HG03521 (cell line): Measurements from ENCODE around the gene IL4R.
A peak's percentile ranks its signal among the peaks of the same experiment; 100 is the strongest.
"Not testable (repeated sequence)": the region's sequence is repeated elsewhere in the genome, so short reads cannot be mapped to it uniquely, and the experiment has no call there.

ENCODE experiments used
- ATAC-seq: cut with Tn5 transposase; IDR thresholded peaks from one replicate; pipeline ENCODE4 v1.9.1; 2021; ENCODE audit warnings: mild to moderate bottlenecking, moderate library complexity; ENCODE audit not compliant: unreplicated experiment

Gene IL4R

GRCh38 chr16:27377666-27378485, 64.1 kb downstream of the IL4R start:
- ATAC-seq: no peak

GRCh38 chr16:27378871-27379481, 65.2 kb downstream of the IL4R start:
- ATAC-seq: no peak

- ATAC-seq: no peak
Observed at GRCh38 chr16:27379919-27380318, 66.1 kb downstream of the IL4R start.

GRCh38 chr16:27381236-27381635, 67.5 kb downstream of the IL4R start:
- no peak for ATAC-seq

- no peak for ATAC-seq
Observed at GRCh38 chr16:27381974-27382855, 68.4 kb downstream of the IL4R start.

GRCh38 chr16:27383556-27384243, 69.9 kb downstream of the IL4R start:
- ATAC-seq: no peak

DNA sequence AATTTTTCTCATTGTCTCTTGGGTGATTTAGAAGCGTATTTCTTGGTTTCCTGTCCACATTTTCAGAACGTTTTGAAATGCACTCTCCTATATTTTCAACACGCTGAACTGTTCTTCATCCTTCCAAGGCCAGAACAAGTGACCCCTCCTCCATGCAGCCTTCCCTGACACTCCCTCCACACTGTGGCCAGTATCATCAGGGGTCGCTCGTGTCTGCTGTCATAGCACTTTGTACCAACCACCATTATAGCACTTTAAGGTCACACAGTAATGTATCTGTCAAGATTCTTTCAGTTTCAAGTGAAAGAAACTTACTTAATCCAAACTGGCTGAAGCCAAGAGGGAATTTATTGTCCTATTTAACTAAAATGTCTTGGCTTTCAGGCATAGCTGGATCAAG, 70.7 kb downstream of the IL4R start:
- ATAC-seq: no peak

DNA sequence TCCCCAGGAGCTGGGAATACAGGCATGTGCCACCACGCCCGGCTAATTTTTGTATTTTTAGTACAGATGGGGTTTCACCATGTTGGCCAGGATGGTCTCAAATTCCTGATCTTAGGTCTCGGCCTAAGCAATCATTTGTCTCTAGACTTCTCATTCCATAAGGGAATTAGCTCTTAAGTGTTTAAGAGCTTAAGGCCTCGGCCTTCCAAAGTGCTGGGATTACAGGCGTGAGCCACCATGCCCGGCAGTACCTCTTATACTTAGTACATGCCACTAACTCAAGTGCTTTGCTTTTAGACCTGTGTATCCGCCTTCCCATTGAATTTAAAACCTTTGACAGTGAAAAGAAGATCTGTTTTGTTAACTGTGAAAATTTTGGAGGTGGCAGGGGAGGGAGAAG, 71.6 kb downstream of the IL4R start:
- no peak for ATAC-seq

DNA sequence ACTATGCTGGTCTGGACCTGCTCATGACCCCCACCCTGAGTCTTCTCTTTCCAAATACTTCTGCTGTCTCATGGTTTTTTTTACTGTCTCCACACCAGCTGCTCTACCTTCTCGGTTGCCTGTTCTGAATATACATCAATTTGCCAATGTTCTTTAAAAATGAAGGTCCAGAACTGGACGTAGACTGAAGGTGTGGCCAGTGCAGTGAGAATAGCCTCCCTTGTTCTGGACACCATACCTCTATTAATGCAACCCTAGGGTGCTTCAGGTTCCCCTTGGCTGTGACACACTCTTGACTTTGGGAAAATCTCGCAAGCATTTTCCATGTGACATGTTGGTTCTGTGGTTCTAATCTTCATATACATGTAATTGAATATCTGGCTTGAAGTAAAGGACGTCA, 72.9 kb downstream of the IL4R start:
- no peak for ATAC-seq

DNA sequence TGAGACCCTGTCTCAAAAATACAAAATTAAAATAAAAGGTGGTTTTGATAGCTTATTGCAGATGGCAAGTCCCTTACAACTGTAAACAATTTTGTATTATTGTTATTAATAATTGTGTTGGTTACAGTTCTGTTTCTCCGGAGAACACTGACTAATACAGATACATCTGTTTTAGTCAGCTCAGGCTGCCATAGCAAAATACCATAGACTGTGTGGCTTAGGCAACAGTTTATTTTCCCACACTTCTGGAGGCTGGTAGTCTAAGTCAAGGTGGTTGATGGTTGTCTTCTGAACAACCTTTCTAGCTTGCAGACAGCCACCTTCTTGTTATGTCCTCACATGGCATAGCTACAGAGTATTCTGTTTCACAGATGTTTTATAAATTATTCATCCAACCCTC, 74.0 kb downstream of the IL4R start:
- peak; percentile 70 for ATAC-seq

- no peak for ATAC-seq
Observed at GRCh38 chr16:27389272-27389961, 75.6 kb downstream of the IL4R start.

DNA sequence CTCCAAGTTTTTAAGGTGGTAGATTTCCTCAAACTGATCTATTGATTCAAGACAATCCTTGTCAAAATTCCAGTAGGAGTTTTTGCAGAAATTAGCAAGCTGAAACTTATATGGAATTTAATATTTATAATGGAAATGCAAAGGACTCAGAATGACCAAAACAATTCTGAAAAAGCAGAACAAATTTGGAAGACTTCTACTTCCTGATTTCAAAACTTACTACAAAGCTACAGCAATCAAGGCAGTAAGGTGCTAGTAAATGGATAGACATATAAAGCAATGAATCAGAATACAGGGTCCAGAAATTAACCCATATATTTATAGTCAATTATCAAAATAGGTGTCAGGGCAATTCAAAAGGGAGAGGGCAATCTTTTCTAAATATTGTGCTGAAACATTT, 76.4 kb downstream of the IL4R start:
- no peak for ATAC-seq

DNA sequence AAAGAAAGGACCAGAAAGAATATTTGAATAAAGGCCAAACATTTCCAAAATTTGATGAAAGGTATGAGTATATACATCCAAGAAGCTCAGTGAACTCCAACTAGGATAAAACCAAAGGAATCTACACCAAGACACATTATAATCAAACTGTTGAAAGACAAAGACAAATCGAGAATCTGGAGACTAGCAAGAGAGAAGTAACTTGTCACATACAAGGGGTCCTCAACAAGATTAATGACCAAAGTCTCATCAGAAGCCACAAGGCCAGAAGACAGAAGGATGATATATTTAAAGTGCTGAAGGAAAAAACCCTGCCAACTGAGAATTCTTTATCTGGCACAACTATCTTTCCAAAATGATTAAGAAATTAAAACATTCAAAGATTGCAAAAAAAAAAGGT, 78.9 kb downstream of the IL4R start:
- ATAC-seq: no peak

- no peak for ATAC-seq
Observed at GRCh38 chr16:27394516-27394915, 80.7 kb downstream of the IL4R start.

DNA sequence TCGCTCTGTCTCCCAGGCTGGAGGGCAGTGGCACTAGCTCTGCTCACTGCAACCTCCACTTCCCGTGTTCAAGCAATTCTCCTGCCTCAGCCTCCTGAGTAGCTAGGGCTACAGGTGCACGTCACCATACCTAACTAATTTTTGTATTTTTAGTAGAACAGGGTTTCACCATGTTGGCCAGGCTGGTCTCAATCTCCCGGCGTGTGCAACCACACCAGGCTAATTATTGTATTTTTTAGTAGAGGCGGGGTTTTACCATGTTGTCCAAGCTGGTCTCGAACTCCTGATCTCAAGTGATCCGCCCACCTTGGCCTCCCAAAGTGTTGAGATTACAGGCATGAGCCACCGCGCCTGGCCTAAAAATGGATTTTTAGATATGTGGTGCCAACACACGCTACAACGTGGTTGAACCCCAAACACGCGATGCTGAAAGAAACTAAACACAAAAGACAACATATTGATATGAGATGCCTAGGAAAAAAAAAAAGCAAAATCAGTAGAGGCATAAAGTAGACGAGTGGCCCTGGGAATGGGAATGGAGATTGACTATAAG, 84.6 kb downstream of the IL4R start:
- ATAC-seq: not testable (repeated sequence)

- no peak for ATAC-seq
Observed at GRCh38 chr16:27398894-27399853, 85.4 kb downstream of the IL4R start.

DNA sequence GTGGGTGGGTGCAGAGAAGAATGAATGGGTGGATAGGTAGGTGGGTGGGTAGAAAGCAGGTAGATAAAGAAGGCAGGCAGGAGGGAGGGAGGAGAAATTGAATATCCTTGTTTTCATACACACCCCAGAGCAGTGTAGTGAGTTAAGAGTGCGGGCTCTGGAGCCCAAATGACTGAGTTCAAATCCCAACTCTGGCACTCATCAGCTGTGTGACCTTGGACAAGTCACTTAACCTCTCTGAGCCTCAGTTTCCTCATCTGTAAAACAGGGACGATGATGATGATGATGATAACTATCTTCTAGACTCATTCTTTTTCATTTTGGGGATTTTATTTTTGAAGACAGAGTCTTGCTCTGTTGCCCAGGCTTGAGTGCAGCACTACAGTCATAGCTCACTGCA, 86.2 kb downstream of the IL4R start:
- ATAC-seq: no peak

DNA sequence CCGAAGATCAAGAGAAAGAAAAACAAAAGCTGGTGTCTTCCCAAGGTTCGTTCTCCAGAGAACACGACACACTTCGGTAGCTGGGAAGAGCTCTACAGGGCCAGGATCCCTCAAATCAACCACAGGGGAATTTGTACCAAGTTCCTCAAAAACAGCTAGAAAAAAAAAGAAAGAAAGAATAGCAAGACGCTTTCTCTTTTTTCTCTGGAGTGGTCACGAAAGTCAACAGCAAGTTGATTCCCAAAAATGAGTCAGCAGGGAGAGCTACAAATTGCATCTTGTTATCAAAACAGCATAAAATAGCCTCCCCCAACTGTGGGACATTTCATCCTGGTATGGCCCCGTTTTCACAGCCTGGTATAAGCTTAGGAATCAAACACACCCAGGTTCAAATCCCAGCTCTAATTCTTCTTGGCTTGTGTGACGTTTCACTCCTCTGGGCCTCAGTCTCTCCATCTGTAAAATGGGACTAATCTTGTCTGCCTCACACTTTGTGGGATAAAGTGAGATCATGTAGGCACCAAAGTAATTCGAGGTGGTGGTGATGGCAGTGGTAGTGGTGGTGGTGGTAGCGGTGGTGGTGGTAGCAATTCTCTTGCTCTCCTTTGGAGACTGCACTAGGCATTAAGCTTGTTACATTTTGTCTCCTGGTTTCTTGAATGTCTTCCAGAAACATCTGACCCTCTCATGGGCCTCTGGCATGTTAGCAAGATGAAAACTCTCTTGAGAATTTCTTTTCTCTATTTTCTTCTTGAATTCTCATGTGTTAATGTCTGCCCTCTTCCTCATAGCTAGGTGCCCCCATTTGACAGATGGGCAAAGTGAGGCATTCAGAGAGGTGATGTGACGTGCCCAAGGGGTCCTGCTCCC, 87.2 kb downstream of the IL4R start:
- ATAC-seq: no peak
